ENCODE measurements around the gene ARHGEF4.

The ARHGEF4 gene

GRCh38 chr2:130823886-130824491 is 12.7 kb upstream of the ARHGEF4 start:
- H3K4me3 ChIP-seq (ENCODE audit: low read length), result no peak overlapping the region
- TF ChIP-seq ZNF274 (IDR thresholded peaks at IDR 0.05; ENCODE audit: low read depth, low read length), result no peak

GRCh38 chr2:130824492-130825061 is 12.1 kb upstream of the ARHGEF4 start:
- no peak overlapping the region for H3K4me3 ChIP-seq (ENCODE audit: low read length)
- TF ChIP-seq ZNF274 (IDR thresholded peaks at IDR 0.05; ENCODE audit: low read depth, low read length), result no peak

GRCh38 chr2:130825231-130825965 is 11.3 kb upstream of the ARHGEF4 start:
- no peak for TF ChIP-seq ZNF274 (IDR thresholded peaks at IDR 0.05; ENCODE audit: low read depth, low read length)
- no peak overlapping the region for H3K4me3 ChIP-seq (ENCODE audit: low read length)

- no peak for TF ChIP-seq ZNF274 (IDR thresholded peaks at IDR 0.05; ENCODE audit: low read depth, low read length)
- no peak overlapping the region for H3K4me3 ChIP-seq (ENCODE audit: low read length)
Observed at GRCh38 chr2:130825966-130826253, 10.8 kb upstream of the ARHGEF4 start.

GRCh38 chr2:130826419-130826818 is 10.3 kb upstream of the ARHGEF4 start:
- TF ChIP-seq ZNF274 (IDR thresholded peaks at IDR 0.05; ENCODE audit: low read depth, low read length), result no peak
- no peak overlapping the region for H3K4me3 ChIP-seq (ENCODE audit: low read length)

GRCh38 chr2:130826821-130827501 is 9.8 kb upstream of the ARHGEF4 start:
- H3K4me3 ChIP-seq (ENCODE audit: low read length), result no peak overlapping the region
- TF ChIP-seq ZNF274 (IDR thresholded peaks at IDR 0.05; ENCODE audit: low read depth, low read length), result no peak

- H3K4me3 ChIP-seq (ENCODE audit: low read length), result no peak overlapping the region
Observed at GRCh38 chr2:130827502-130828251, 9.0 kb upstream of the ARHGEF4 start.

GRCh38 chr2:130828461-130828860 is 8.3 kb upstream of the ARHGEF4 start:
- TF ChIP-seq ZNF274 (IDR thresholded peaks at IDR 0.05; ENCODE audit: low read depth, low read length), result no peak

More at GRCh38 chr2:130827502-130828251, 9.0 kb upstream of the ARHGEF4 start:
- TF ChIP-seq ZNF274 (IDR thresholded peaks at IDR 0.05; ENCODE audit: low read depth, low read length), result no peak

GRCh38 chr2:130829015-130829414 is 7.7 kb upstream of the ARHGEF4 start:
- no peak for TF ChIP-seq ZNF274 (IDR thresholded peaks at IDR 0.05; ENCODE audit: low read depth, low read length)
- no peak overlapping the region for H3K4me3 ChIP-seq (ENCODE audit: low read length)

More at GRCh38 chr2:130828461-130828860, 8.3 kb upstream of the ARHGEF4 start:
- H3K4me3 ChIP-seq (ENCODE audit: low read length), result no peak overlapping the region

GRCh38 chr2:130830538-130830937 is 6.2 kb upstream of the ARHGEF4 start:
- no peak overlapping the region for H3K4me3 ChIP-seq (ENCODE audit: low read length)
- no peak for TF ChIP-seq ZNF274 (IDR thresholded peaks at IDR 0.05; ENCODE audit: low read depth, low read length)

GRCh38 chr2:130831356-130831755 is 5.4 kb upstream of the ARHGEF4 start:
- TF ChIP-seq ZNF274 (IDR thresholded peaks at IDR 0.05; ENCODE audit: low read depth, low read length), result no peak
- H3K4me3 ChIP-seq (ENCODE audit: low read length), result no peak overlapping the region

- H3K4me3 ChIP-seq (ENCODE audit: low read length), result no peak overlapping the region
- TF ChIP-seq ZNF274 (IDR thresholded peaks at IDR 0.05; ENCODE audit: low read depth, low read length), result no peak
Observed at GRCh38 chr2:130832296-130832940, 4.3 kb upstream of the ARHGEF4 start.

- no peak overlapping the region for H3K4me3 ChIP-seq (ENCODE audit: low read length)
- no peak for TF ChIP-seq ZNF274 (IDR thresholded peaks at IDR 0.05; ENCODE audit: low read depth, low read length)
Observed at GRCh38 chr2:130834091-130834930, 2.4 kb upstream of the ARHGEF4 start.

All from GM08714 (cell line).